Gastrocnemius medialis (tissue), 4 donors: Measurements from ENCODE around the gene PRELID3B. TPM values are rescaled to one million over a fixed set of nuclear protein-coding genes. Genes with fewer than 3 reads are reported as not detected.
A peak's percentile ranks its signal among the peaks of the same experiment; 100 is the strongest.

ENCODE experiments used
- ATAC-seq, 2 donors: fragments of 150-250 bp; one replicate each; pipeline ENCODE4 v1.9.1; 2016
- DNase-seq, 2 donors: peaks; one replicate each; pipeline ENCODE4 v3.0.0-alpha.2; 2019
- H3K27ac ChIP-seq, 4 donors: fragments of 200-600 bp; sonication (generic); 1 replicate in 1 of 4; 2 replicates in 3 of 4; pipeline ENCODE4 v1.5.1; 2016 to 2018; ENCODE audit warnings: mild to moderate bottlenecking in 2 of 4, moderate library complexity in 1 of 4
- H3K27me3 ChIP-seq, 3 donors: fragments of 200-600 bp; sonication (generic) in 2 of 3; 1 replicate in 1 of 3; 2 replicates in 2 of 3; pipeline versions ENCODE4 v1.5.1 to v1.6.0; 2016 to 2019; ENCODE audit warnings: mild to moderate bottlenecking in 1 of 3, moderate library complexity in 1 of 3
- H3K36me3 ChIP-seq, 2 donors: fragments of 200-600 bp; sonication (generic) in 1 of 2; one replicate each; pipeline ENCODE4 v1.5.1; 2017 to 2018
- H3K4me1 ChIP-seq, 2 donors: fragments of 200-600 bp; sonication (generic) in 1 of 2; one replicate each; pipeline ENCODE4 v1.5.1; 2016 to 2017; ENCODE audit warnings: mild to moderate bottlenecking in 2 of 2
- H3K4me3 ChIP-seq, 4 donors: fragments of 200-600 bp; sonication (generic) in 3 of 4; 1 replicate in 1 of 4; 2 replicates in 3 of 4; pipeline ENCODE4 v1.5.1; 2016 to 2019; ENCODE audit warnings: mild to moderate bottlenecking in 2 of 4
- H3K9me3 ChIP-seq, 3 donors: fragments of 200-600 bp; sonication (generic) in 2 of 3; 1 replicate in 1 of 3; 2 replicates in 2 of 3; pipeline ENCODE4 v1.5.1; 2016 to 2019
- POLR2A ChIP-seq, 2 donors: fragments of 450-650 bp; IDR thresholded peaks; one replicate each; pipeline ENCODE4 v1.6.1; 2017; ENCODE audit warnings: antibody characterized with exemption in 2 of 2, mild to moderate bottlenecking in 2 of 2, moderate library complexity in 2 of 2
- in situ Hi-C, 4 donors: fragments of 200-750 bp; cut with MboI; loops; one replicate each; pipeline versions ENCODE4 v1.15.0 to v1.8.0; 2017; ENCODE audit warnings: low sequenced_read_pairs in 4 of 4
- intact Hi-C: fragments of 100-400 bp; cut with DNase I; formaldehyde crosslinking; loops from one replicate; pipeline ENCODE4 v1.15.1; 2023; ENCODE audit warnings: low total_unique reads
- total RNA-seq, 4 donors: library from RNA; depleted of rRNA; stranded (reverse); fragments of >200 nt; gene quantifications; one replicate each; pipeline versions ENCODE4 v1.1.0 to v1.2.3, GENCODE V29; 2016
- TF ChIP-seq, protein P1 (sequence below), 5 experiments: fragments of 450-650 bp in 3 of 5; fragments of 200-600 bp in 2 of 5; sonication (generic) in 2 of 5; IDR thresholded peaks in 4 of 5; conservative IDR thresholded peaks in 1 of 5; 1 replicate in 4 of 5; 2 replicates in 1 of 5; pipeline ENCODE4 v1.5.1; 2016 to 2019; ENCODE audit warnings: antibody characterized with exemption in 5 of 5, mild to moderate bottlenecking in 3 of 5, moderate library complexity in 3 of 5

PRELID3B gene
- total RNA-seq, 4 donors from 2014 or later, result 31.6 to 41.3 (median 35.1) TPM

GRCh38 chr20:58986286-58986967, 56.2 kb downstream of the PRELID3B start:
- H3K9me3 ChIP-seq, result no peaks in the 10 kb centered on the region
- TF ChIP-seq, protein P1, sequence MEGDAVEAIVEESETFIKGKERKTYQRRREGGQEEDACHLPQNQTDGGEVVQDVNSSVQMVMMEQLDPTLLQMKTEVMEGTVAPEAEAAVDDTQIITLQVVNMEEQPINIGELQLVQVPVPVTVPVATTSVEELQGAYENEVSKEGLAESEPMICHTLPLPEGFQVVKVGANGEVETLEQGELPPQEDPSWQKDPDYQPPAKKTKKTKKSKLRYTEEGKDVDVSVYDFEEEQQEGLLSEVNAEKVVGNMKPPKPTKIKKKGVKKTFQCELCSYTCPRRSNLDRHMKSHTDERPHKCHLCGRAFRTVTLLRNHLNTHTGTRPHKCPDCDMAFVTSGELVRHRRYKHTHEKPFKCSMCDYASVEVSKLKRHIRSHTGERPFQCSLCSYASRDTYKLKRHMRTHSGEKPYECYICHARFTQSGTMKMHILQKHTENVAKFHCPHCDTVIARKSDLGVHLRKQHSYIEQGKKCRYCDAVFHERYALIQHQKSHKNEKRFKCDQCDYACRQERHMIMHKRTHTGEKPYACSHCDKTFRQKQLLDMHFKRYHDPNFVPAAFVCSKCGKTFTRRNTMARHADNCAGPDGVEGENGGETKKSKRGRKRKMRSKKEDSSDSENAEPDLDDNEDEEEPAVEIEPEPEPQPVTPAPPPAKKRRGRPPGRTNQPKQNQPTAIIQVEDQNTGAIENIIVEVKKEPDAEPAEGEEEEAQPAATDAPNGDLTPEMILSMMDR (IDR thresholded peaks at IDR 0.05 in 4 of 5, conservative IDR thresholded peaks at IDR 0.05 in 1 of 5), result no peak
- TF ChIP-seq POLR2A (IDR thresholded peaks at IDR 0.05), result no peak
- H3K27me3 ChIP-seq, result no peaks in the 10 kb centered on the region
- no peak for DNase-seq
- no peak for ATAC-seq
- no peak overlapping the region for H3K4me3 ChIP-seq
- peaks cover 29 to 33% of the 10 kb centered on the region in 2 donors for H3K4me1 ChIP-seq
- peak overlapping the region in 1 of 4 donors; percentile 10 for H3K27ac ChIP-seq
- in situ Hi-C loops (loop anchor here (10.0 to 25.0 kb wide), 3 partner anchors 48 to 102 kb away; partner anchors contain the start of gene ATP5F1E (in 2 of the 4)), intact Hi-C loops (loop anchor here (10.0 kb wide), 1 partner anchor 332 kb away; the partner anchor contains the start of gene STX16)
- H3K36me3 ChIP-seq, result peaks cover 0 to 53% of the 10 kb centered on the region in 2 donors

DNA sequence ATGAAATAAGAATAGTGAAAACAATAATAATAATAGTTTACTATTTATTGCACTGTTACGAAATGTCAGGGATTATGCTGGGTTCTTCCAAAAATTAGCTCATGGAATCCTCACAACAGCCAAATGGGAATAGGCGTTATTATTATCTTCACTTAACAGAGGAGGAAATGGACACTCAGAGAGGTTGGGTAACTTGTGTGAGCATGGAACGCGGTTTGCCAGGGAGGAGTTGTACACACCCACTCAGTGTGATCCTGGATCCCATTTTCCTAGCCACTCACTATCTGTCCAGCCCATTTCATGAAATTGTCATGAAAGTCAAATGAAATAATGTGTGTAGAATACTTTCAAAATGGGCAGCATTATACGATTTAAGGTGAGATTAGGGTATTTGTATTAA, 56.9 kb downstream of the PRELID3B start:
- H3K4me1 ChIP-seq, result peaks cover 29 to 35% of the 10 kb centered on the region in 2 donors
- peak overlapping the region in 1 of 4 donors; percentile 62 for H3K27ac ChIP-seq
- peaks cover 0 to 46% of the 10 kb centered on the region in 2 donors for H3K36me3 ChIP-seq
- no peak for TF ChIP-seq POLR2A (IDR thresholded peaks at IDR 0.05)
- TF ChIP-seq, protein P1 (IDR thresholded peaks at IDR 0.05 in 4 of 5, conservative IDR thresholded peaks at IDR 0.05 in 1 of 5), result no peak
- DNase-seq, result no peak
- in situ Hi-C loops, result loop anchor here (10.0 to 25.0 kb wide), 3 partner anchors 49 to 101 kb away; partner anchors contain the start of gene ATP5F1E (in 2 of the 4)
- H3K9me3 ChIP-seq, result no peaks in the 10 kb centered on the region
- no peaks in the 10 kb centered on the region for H3K27me3 ChIP-seq
- H3K4me3 ChIP-seq, result no peak overlapping the region
- peak in 1 of 2 donors; percentile 12 for ATAC-seq
- intact Hi-C loops, result loop anchor here (10.0 kb wide), 1 partner anchor 331 kb away; the partner anchor contains the start of gene STX16

DNA sequence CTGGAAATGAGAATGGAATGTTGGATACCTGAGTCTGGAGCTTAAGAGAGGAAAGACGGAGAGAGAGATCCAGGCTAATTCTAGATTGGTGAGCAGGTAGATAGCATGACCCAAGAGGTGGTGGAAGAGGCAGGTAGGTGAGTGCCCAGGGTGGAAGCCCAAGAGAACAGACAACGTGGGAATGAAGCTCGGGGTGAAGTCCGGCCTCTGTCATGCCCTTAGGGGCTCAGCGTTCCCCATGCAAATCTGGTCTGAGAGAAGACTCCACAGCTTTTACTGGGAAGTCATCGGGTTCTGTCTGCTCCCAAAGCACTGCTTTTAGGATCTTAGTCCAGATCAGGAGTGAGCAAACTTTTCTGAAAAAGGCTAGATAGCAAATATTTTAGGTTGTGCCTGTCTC, 57.9 kb downstream of the PRELID3B start:
- in situ Hi-C loops, result loop anchor here (5.0 to 25.0 kb wide), 5 partner anchors 50 to 112 kb away; partner anchors contain the start of gene ATP5F1E (in 2 of the 4)
- intact Hi-C loops, result loop anchor here (10.0 kb wide), 1 partner anchor 330 kb away; the partner anchor contains the start of gene STX16
- Histone ChIP-seq H3K4me1 (peaks cover 32 to 38% of the 10 kb centered on the region in 2 donors), H3K36me3 (peaks cover 0 to 36% of the 10 kb centered on the region in 2 donors), H3K9me3 (no peaks in the 10 kb centered on the region), H3K27ac (peak overlapping the region in 2 of 4 donors; percentile 18 to 62), H3K4me3 (no peak overlapping the region), H3K27me3 (no peaks in the 10 kb centered on the region)
- TF ChIP-seq POLR2A (IDR thresholded peaks at IDR 0.05), result no peak
- TF ChIP-seq, protein P1 (IDR thresholded peaks at IDR 0.05 in 4 of 5, conservative IDR thresholded peaks at IDR 0.05 in 1 of 5), result no peak
- ATAC-seq (no peak), DNase-seq (no peak)

Other genes with a start within 250 kb of the PRELID3B start
- gene GNAS-AS1, start 191.9 kb downstream of the PRELID3B start, total RNA-seq, result not detected
- 100 to 1,000 TPM; 513 to 854 (median 781) TPM for gene GNAS, start 190.1 kb downstream of the PRELID3B start, total RNA-seq
- 10 to 100 TPM; 37.8 to 44.3 (median 40.9) TPM for gene NELFCD, start 61.5 kb downstream of the PRELID3B start, total RNA-seq
- 10 to 100 TPM; 25.2 to 58.7 (median 51.9) TPM for gene CTSZ, start 35.5 kb downstream of the PRELID3B start, total RNA-seq
- gene TUBB1, start 23.4 kb downstream of the PRELID3B start, total RNA-seq, result under 1 TPM in 1 of 4 donors, not detected in 3; 0.07 TPM
- gene ATP5F1E, start 10.5 kb downstream of the PRELID3B start, total RNA-seq, result 10 to 100 TPM; 27.1 to 38.2 (median 33.7) TPM
- gene ZNF831, start 121.0 kb upstream of the PRELID3B start, total RNA-seq, result under 1 TPM in 2 of 4 donors, not detected in 2; 0.05 to 0.07 TPM